Fibroblast of skin of right quadriceps (primary cell): Measurements from ENCODE around the gene RPRD2.
A peak's percentile ranks its signal among the peaks of the same experiment; 100 is the strongest.
"Not testable (repeated sequence)": the region's sequence is repeated elsewhere in the genome, so short reads cannot be mapped to it uniquely, and the experiment has no call there.

ENCODE experiments used
- DNase-seq: peaks from one replicate; pipeline ENCODE4 v3.0.0-alpha.2; 2013

Gene RPRD2

DNA sequence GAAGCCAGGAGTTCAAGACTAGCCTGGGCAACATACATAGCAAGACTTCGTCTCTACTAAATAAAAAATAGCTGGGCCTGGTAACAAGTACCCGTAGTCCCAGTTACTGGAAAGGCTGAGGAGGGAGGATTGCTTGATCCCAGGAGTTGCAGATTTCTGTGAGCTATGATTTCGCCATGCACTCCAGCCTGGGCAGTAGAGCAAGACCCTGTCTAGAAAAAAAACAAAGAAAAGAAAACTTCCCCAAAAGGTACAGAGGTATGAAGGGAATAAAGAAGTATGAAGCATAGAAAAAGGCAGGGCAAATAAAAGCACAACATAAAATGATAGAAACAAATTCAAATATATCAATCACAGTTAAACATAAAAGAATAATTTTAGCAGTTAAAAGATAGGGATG, 28.7 kb downstream of the RPRD2 start:
- no peak for DNase-seq

DNA sequence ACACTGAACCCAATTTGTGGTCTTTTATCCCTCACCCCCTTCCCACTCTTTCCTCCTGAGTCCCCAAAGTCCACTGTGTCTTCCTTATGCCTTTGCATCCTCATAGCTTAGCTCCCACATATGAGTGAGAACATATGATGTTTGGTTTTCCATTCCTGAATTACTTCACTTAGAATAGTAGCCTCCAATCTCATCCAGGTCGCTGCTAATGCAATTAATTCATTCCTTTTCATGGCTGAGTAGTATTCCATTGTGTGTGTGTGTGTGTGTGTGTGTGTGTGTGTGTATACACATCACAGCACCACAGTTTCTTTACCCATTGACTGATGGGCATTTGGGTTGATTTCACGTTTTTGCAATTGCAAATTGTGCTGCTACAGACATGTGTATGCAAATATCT, 31.2 kb downstream of the RPRD2 start:
- not testable (repeated sequence) for DNase-seq

DNA sequence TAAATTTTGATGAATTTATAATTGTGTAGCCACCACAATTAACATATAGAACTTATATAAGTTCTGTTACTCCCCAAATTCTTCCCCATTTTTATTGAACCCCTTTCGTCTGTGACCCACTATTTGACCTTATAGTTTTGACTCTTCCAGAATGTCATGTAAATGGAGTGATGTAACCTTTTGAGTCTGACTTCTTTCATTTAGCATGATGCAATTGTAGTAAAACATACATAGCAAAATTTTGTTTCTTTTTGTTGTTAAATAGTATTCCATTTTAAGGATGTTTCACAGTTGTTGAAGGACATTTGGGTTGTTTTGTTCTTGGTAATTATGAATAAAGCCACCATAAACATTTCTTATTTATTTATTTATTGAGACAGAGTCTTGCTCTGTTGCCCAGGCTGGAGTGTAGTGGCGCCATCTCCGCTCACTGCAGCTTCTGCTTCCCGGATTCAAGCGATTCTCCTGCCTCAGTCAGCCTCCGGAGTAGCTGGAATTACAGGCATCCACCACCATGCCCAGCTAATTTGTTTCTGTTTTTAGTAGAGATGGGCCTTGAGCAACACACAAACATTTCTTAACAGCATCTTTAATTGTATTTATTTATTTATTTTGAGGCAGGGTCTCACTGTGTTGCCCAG, 33.6 kb downstream of the RPRD2 start:
- no peak for DNase-seq

DNA sequence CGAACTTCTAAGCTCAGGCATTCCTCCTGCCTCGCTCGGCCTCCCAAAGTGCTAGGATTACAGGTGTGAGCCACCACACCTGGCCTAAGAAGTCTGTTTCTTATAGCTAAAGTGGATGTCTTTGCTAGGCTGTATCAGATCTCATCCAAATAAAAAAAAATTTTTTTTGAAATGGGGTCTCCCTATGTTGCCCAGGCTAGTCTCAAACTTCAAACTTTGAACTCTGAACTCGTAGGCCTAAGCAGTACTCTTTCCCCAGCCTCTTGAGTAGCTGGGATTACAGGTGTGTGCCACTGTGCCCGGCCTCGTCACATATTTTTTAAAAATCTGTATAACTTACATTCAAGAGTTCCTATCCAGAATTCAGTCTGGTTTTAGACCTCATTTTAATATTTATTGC, 40.5 kb downstream of the RPRD2 start:
- DNase-seq, result no peak

DNA sequence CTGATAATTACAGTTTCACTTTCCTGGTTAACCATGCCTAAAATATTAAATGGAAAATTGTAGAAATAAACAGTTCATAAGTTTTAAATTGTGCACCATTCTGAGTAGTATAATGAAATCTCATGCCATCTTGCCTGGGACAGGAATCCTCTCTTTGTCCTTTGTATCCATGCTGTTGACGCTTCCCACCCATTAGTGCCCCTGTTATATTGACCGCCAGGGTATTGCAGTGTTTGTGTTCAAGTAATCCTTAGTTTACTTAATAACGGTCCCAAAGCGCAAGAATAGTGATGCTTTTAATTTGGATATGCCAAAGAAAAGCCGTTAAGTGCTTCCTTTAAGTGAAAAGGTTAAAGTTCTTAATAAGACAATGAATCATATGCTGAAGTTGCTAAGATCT, 41.7 kb downstream of the RPRD2 start:
- no peak for DNase-seq

DNA sequence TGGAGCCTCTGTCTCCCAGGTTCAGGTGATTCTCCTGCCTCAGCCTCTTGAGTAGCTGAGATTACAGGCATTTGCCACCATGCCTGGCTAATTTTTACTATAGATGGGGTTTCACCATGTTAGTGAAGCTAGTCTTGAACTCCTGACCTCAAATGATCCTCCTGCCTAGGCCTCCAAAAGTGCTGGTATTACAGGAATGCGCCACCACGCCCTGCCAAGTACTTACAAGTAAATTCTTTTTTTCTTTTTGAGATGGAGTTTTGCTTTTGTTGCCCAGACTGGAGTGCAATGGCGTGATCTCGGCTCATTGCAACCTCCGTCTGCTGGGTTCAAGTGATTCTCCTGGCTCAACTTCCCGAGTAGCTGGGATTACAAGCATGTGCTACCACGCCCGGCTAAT, 42.5 kb downstream of the RPRD2 start:
- DNase-seq, result peak; percentile 17

DNA sequence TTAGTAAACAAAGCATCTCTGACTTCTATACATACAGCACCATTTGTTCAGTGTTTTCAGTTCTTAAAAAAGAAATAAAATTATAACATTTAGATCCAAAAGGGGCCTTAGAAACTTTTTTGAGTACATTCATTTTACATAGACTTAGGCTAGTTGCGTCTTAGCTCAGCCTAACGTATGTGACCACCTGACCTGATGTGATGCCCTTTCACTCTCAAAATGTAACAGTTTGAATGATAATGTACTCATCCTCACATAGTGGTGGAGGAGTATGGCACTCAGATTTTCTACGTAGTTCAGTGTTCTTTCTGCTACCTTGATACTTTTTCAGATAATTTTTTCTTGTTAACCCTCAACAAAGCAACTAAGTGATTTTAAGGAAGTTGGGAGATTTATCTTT, 43.4 kb downstream of the RPRD2 start:
- DNase-seq, result no peak

DNA sequence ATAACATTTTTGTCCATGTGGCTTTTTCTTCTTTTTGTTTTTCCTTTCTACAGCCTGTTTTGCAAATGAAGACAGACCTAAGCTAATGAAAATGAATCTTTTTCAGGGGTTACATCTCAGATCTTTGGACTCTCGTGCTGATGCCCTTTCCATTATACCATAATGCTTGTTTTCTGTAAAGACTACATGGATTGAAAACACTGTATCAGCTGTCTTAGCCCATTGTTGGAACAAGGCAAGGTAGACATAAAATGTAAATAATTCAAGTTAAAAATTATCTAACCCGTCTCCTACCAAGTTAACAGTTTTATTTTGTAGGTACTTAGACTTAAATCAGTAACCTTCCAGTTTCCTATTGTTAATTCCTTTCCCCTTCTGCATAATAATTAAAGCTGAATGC, 44.9 kb downstream of the RPRD2 start:
- no peak for DNase-seq

DNA sequence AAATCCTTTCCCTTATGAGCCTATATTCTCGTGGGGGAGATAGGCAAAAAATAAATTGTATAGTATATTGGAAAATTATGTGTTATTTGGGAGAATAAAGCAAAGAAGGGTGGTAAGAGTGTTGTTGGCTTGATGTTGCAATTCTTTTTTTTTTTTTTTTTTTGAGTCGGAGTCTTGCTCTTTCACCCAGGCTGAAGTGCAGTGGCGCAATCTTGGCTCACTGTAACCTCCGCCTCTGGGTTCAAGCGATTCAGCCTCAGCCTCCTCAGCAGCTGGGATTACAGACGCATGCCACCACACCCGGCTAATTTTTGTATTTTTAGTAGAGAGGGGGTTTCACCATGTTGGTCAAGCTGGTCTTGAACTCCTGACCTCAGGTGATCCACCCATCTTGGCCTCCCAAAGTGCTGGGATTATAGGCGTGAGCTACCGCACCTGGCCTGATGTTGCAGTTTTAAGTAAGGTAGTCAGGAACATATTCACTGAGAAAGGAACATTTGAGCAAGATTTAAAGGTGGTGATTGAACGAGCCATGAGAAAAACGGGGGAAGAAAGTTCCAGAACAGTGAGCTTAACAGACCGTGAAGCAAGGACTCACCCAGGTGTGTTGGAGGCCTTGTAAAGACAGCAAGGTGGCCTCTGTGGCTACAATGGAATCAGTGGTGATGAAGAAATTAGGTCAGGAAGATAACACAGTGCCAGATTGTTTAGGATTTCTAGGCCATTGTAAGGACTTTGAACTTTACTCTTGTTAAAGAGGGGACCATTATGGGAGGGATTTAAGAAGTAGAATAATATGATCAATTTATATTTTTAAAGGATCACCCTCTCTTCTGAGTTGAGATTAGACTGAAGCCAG, 45.8 kb downstream of the RPRD2 start:
- no peak for DNase-seq

DNA sequence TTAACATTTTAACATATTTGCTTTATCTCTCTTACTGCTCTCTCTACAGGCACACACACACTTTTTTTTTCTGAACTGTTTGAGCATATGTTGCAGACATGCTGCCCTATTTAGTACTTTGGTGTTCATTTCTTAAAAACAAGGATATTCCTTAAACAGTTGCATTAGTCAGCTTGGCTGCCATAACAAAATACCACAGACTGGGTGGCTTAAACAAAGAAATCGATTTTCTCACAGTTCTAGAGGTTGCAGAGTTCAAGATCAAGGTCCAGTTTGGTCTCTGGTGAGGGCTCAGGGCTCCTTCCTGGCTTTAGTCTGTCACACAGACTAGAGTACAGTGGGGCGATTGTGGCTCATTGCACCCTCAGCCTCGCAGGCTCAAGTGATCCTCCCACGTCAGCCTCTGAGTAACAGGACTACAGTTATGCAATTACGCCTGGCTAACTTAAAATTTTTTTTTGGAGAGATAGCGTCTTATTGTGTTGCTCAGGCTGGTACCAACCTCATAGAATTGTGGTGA, 46.7 kb downstream of the RPRD2 start:
- DNase-seq, result no peak

DNA sequence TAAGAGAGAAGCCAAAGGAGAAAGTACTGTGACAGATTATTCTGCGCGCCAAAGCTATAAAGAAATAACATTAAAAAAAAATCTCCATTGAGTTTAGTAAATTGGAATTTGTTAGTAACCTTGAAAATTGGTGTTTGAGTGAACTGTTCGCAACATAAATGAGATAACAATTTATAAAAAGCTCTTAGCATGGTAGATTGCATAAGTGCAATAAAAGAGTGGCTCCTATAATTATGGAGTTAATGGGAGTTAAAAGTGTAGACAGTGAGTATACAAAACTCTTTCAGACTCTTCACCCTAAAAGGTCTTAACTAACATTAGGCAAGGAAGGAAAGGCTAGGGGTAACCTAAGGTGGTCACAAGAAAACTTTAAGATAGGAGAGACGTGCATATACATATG, 50.6 kb downstream of the RPRD2 start:
- no peak for DNase-seq

DNA sequence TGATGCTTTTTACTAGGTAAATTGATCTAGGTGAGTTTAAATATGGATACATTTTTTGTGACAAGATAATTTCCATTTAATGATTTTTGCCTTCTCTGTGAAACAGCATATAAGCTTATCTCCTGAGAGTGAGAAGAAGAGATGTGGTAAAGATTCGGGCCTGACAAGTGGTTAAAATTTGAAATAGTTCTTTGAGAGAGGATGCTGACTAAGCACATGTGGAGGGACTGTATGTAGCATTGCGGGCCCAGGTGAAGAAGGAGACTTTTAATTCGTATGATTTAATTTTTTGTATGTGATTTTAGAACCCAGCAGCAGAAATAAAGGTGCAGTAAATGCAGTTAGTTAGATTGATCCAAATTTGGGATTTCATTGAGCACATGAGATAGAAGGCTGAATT, 51.9 kb downstream of the RPRD2 start:
- no peak for DNase-seq

DNA sequence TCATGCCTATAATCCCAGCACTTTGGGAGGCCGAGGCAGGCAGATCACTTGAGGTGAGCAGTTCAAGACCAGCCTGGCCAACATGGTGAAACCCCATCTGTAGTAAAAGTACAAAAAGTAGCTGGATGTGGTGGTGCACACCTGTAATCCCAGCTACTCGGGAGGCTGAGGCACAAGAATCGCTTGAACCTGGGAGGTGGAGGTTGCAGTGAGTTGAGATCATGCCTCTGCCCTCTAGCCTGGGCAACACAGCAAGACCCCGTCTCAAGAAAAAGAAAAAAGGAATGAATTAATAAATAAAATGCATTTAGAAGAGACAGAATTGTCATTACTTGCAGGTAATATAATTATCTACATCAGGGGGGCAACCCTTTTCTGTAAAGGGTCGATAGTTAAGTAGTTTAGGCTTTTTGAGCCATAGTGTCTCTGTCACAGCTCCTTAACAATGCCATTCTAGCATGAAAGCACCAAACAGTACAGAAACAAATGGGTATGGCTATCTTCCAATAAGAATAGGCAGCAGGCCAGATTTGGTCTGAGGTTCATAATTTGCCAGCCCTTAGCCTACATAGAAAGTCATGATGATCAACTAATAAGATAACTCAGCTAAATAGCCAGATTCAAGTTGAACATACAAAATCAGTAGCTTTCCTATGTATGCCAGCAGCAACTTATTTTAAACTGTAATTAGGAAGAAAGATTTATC, 56.8 kb downstream of the RPRD2 start:
- no peak for DNase-seq

DNA sequence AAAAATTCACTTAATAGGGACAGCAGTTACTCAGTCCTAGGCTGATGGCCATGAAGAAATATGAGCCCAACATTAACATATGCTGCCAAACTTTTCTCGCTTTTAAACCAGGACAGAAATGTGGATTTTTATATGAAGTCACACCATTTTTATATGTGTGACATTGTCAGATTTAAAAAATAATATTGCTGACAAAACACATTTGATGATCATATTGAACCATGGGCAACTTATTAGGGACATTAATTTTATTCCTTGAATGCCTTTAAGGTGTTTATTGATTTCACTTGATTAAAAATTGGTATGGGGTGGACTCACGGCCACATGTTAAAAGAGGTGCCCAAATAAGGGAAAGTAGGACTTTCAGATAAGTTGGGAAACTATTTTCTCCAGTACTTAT, 58.6 kb downstream of the RPRD2 start:
- no peak for DNase-seq

DNA sequence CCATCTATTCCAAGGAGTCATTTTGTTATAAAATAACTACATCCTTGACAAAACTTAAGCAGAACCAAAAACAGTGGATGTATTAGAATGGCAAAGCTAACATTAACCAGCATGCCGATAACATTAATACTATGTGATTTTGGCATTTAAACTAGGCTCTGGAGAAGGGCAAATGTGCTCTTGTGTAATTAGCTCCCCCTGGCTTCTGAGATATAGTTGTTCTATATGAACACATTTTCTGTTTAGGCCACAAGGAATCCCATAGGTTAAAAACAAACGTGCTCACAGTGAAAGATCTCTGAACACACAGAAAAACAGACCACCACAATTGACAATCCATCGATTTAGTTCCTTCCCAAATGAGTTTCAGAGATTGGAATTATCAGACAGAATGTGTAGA, 65.9 kb downstream of the RPRD2 start:
- peak; percentile 13 for DNase-seq

DNA sequence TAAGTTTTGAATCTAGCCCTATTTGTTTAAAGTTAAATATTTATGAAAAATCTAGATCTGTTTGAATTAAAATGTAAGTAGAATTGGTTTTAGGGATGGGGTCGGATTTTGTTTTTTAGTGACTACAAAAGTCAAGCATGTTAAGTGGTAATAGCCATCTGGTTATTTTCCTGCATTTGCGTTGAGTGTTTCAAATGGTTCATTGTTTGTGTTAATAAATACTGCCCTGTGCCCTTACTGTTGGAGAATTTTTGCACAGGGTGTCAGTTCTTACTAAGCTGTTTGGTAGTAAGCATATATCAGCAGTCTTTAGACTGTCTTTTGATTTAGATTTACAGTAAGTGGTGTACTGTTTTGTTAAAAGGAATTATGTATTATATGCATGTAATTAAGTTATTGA, 77.2 kb downstream of the RPRD2 start:
- no peak for DNase-seq

DNA sequence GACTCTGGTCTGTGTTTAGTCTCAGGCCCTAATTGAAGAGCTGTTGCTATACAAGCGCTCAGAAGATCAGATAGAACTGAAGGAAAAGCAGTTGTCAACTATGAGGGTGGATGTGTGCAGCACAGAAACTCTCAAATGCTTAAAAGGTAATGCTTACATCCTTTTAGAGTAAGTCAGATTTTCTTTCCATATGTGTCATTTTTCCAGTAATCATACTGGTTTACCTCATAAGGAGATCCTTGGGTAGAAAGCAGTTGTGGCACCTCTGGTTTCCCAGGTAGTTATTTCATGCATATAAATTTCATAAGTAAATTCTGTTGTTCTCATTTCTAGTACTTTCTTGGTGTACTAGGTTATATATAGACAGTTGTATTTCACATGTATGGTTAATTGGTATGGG, 80.3 kb downstream of the RPRD2 start:
- DNase-seq, result no peak

DNA sequence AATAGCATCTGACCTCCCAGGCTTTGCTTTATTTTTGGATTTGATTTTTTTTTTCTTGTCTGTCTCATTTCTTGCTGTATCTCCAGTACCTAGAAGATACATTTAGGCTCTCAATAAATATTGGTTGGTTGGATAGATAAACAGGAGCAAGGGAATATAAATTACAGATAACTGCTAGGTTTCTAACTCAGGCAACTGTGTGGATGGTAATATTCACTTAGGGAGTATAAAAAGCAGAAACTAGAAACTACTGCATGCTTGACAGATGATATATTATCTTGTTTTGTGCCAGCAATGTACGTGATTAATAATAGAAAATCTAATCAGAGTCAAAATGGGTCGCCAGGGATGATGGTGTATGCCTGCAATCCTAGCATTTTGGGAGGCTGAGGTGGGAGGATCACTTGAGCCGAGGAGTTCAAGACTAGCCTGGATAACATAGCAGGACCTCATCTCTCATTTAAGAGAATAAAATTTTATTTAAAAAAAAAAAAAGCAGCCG, 92.2 kb downstream of the RPRD2 start:
- no peak for DNase-seq

DNA sequence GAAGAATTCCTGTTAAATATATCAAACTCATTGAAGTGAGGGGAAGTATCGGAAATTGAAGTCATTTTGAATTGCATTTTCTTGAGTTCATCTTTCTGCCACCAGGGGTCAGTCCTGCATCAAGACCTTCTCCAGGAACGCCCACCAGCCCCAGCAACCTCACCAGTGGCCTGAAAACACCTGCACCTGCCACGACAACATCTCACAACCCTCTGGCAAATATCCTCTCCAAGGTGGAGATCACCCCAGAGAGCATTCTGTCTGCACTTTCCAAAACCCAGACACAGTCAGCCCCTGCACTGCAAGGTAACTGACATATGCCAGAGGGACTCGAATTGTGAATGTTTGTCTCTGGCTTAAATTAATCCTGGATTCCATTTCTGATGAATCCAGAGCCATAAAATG, 100.5 kb downstream of the RPRD2 start:
- peak; percentile 37 for DNase-seq

DNA sequence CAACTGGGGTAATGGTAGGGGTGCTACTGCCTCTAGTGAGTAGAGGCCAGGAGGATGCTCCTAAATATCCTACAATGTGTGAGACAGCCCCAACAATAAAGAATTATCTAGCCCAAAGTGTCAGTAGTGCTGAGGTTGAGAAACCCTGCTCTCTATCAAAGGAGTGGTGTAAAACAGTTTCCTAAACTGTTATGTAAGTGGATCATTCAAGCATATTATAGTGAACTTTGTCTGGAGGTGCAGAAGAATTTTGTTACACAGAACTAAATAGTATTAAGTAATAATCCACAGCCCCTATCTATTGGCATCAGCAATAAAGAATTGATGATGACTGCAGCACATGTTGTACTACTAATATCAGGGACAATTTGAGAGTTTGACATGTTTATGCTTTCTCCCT, 103.0 kb downstream of the RPRD2 start:
- no peak for DNase-seq

DNA sequence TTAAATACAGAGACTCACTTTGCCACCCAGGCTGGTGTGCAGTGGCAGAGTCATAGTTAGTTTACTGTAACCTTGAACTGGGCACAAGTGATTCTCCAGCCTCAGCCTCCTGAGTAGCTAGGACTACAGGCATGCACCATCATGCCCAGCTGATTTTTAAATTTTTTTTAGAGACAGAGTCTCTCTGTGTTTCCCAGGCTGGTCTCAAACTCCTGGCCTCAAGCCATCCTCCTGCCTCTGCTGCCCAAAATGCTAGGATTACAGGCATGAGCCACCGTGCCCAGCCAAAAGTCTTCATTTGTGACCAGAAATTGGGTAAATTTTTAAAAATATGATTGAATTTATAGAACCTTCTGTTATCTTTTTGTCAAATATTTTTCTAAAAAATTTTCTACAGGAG, 105.3 kb downstream of the RPRD2 start:
- DNase-seq, result no peak

DNA sequence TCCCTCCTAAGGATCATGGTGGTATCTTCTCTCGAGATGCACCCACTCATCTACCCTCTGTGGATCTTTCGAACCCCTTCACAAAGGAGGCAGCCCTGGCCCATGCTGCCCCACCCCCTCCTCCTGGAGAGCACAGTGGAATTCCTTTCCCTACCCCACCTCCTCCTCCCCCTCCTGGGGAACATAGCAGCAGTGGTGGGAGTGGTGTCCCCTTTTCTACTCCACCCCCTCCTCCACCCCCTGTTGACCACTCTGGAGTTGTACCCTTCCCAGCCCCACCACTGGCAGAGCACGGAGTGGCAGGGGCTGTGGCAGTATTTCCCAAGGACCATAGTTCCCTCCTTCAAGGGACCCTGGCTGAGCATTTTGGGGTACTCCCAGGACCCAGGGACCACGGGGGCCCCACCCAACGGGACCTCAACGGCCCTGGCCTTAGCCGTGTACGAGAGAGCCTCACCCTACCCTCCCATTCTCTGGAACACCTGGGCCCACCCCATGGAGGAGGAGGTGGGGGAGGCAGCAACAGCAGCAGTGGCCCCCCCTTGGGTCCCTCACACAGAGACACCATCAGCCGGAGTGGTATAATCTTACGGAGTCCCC, 108.8 kb downstream of the RPRD2 start:
- no peak for DNase-seq

DNA sequence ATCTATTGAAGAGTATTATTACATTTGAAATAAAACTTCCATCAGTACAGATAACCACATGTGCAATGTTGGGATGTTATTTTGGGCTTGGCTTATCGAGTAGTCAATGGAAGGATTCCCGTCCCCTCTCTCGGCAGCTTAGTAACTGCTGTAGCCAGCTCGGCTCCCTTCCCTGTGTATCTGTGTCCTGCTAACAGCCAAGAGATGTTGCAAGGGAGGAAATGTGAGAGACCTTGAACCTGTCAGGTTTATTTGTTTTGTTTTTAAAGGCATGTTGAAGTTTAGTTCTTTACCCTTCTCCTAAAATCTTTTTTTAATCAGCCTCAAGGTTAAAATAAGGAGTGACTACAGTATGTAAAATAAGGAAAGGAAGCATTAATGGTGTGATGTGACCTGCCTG, 109.7 kb downstream of the RPRD2 start:
- no peak for DNase-seq
